ENCODE measurements around the gene AGPAT1. TPM values are rescaled to one million over a fixed set of nuclear protein-coding genes. Genes with fewer than 3 reads are reported as not detected.

Gene AGPAT1
- total and polyA plus RNA-seq, 2 experiments from 2014 or later = 62.8 to 71.4 TPM

GRCh38 chr6:32208996-32209395 is 33.1 kb upstream of the AGPAT1 start:
- no peaks in the 10 kb centered on the region for H4K20me1 ChIP-seq (ENCODE audit: insufficient read depth, poor library complexity, severe bottlenecking)
- H3K79me2 ChIP-seq = no peaks in the 10 kb centered on the region
- H3K4me1 ChIP-seq (ENCODE audit: insufficient read depth) = no peaks in the 10 kb centered on the region
- DNase-seq (ENCODE audit: low spot score) = no peak
- TF ChIP-seq EZH2 (IDR thresholded peaks at IDR 0.05; ENCODE audit: borderline replicate concordance) (no peak), CTCF (IDR thresholded peaks at IDR 0.05; ENCODE audit: poor library complexity) (no peak), EZH2phosphoT487 (IDR thresholded peaks at IDR 0.05; ENCODE audit: low read depth, severe bottlenecking, unreplicated experiment) (no peak)
- WGBS (ENCODE audit: low lambda C conversion rate, missing lambda C conversion rate) = 54% methylated on average over 1 of the region's 1 CpG
- no peaks in the 10 kb centered on the region for H3K36me3 ChIP-seq (replicated peaks; ENCODE audit: insufficient read depth, low read depth)
- no peak overlapping the region for H3K27ac ChIP-seq
- H3K9me3 ChIP-seq (ENCODE audit: low read depth) = no peaks in the 10 kb centered on the region
- H3K27me3 ChIP-seq = no peaks in the 10 kb centered on the region
- H2AFZ ChIP-seq = no peak overlapping the region
- no peak overlapping the region for H3K4me2 ChIP-seq
- no peaks in the 10 kb centered on the region for H3K9me2 ChIP-seq (replicated peaks; ENCODE audit: insufficient read depth)
- no peak overlapping the region for H3K4me3 ChIP-seq

- no peaks in the 10 kb centered on the region for H3K36me3 ChIP-seq (replicated peaks; ENCODE audit: insufficient read depth, low read depth)
- no peaks in the 10 kb centered on the region for H3K9me2 ChIP-seq (replicated peaks; ENCODE audit: insufficient read depth)
- no peaks in the 10 kb centered on the region for H3K9me3 ChIP-seq (ENCODE audit: low read depth)
- no peaks in the 10 kb centered on the region for H3K4me1 ChIP-seq (ENCODE audit: insufficient read depth)
- no peak overlapping the region for H2AFZ ChIP-seq
- H3K27ac ChIP-seq = no peak overlapping the region
- H3K27me3 ChIP-seq = no peaks in the 10 kb centered on the region
- H3K79me2 ChIP-seq = no peaks in the 10 kb centered on the region
- H4K20me1 ChIP-seq (ENCODE audit: insufficient read depth, poor library complexity, severe bottlenecking) = no peaks in the 10 kb centered on the region
- TF ChIP-seq CTCF (IDR thresholded peaks at IDR 0.05; ENCODE audit: poor library complexity) (no peak), EZH2 (IDR thresholded peaks at IDR 0.05; ENCODE audit: borderline replicate concordance) (no peak), EZH2phosphoT487 (IDR thresholded peaks at IDR 0.05; ENCODE audit: low read depth, severe bottlenecking, unreplicated experiment) (no peak)
- no peak for DNase-seq (ENCODE audit: low spot score)
- H3K4me2 ChIP-seq = no peak overlapping the region
- no peak overlapping the region for H3K4me3 ChIP-seq
- WGBS (ENCODE audit: low lambda C conversion rate, missing lambda C conversion rate) = 89% methylated on average over 3 of the region's 3 CpGs
Measured at GRCh38 chr6:32204268-32204715, 28.4 kb upstream of the AGPAT1 start.

- no peak overlapping the region for H3K4me3 ChIP-seq
- no peak overlapping the region for H2AFZ ChIP-seq
- H3K9me2 ChIP-seq (replicated peaks; ENCODE audit: insufficient read depth) = no peaks in the 10 kb centered on the region
- H4K20me1 ChIP-seq (ENCODE audit: insufficient read depth, poor library complexity, severe bottlenecking) = no peaks in the 10 kb centered on the region
- no peaks in the 10 kb centered on the region for H3K79me2 ChIP-seq
- no peaks in the 10 kb centered on the region for H3K36me3 ChIP-seq (replicated peaks; ENCODE audit: insufficient read depth, low read depth)
- no peaks in the 10 kb centered on the region for H3K9me3 ChIP-seq (ENCODE audit: low read depth)
- H3K27ac ChIP-seq = no peak overlapping the region
- 83% methylated on average over 9 of the region's 9 CpGs for WGBS (ENCODE audit: low lambda C conversion rate, missing lambda C conversion rate)
- no peak overlapping the region for H3K4me2 ChIP-seq
- H3K4me1 ChIP-seq (ENCODE audit: insufficient read depth) = no peaks in the 10 kb centered on the region
- DNase-seq (ENCODE audit: low spot score) = no peak
- TF ChIP-seq EZH2phosphoT487 (IDR thresholded peaks at IDR 0.05; ENCODE audit: low read depth, severe bottlenecking, unreplicated experiment) (no peak), CTCF (IDR thresholded peaks at IDR 0.05; ENCODE audit: poor library complexity) (no peak), EZH2 (IDR thresholded peaks at IDR 0.05; ENCODE audit: borderline replicate concordance) (no peak)
- no peaks in the 10 kb centered on the region for H3K27me3 ChIP-seq
Measured at GRCh38 chr6:32203426-32204267, 27.8 kb upstream of the AGPAT1 start.
